Prostate gland (tissue), 2 donors: Measurements from ENCODE around the gene GDF15. TPM values are rescaled to one million over a fixed set of nuclear protein-coding genes. Genes with fewer than 3 reads are reported as not detected.
A peak's percentile ranks its signal among the peaks of the same experiment; 100 is the strongest.

Experiments used
- DNase-seq: peaks from one replicate; pipeline ENCODE4 v3.0.0-alpha.2; 2019; ENCODE audit warnings: low spot score
- H3K27ac ChIP-seq, 2 donors: fragments of 200-600 bp; sonication (generic); 2 replicates each; pipeline ENCODE4 v1.5.1; 2017 to 2019
- H3K27me3 ChIP-seq: fragments of 200-600 bp; sonication (generic); replicated peaks from 2 replicates; pipeline ENCODE4 v1.5.1; 2019; ENCODE audit not compliant: insufficient read depth
- H3K36me3 ChIP-seq, 2 donors: fragments of 200-600 bp; sonication (generic); 1 replicate in 1 of 2; 2 replicates in 1 of 2; pipeline versions ENCODE4 v1.5.1 to v1.8.1; 2017 to 2019
- H3K4me1 ChIP-seq: fragments of 200-600 bp; sonication (generic); replicated peaks from 2 replicates; pipeline ENCODE4 v1.5.1; 2019
- H3K4me3 ChIP-seq, 2 donors: fragments of 200-600 bp; sonication (generic); 2 replicates each; pipeline ENCODE4 v1.5.1; 2017 to 2019
- H3K9me3 ChIP-seq: fragments of 200-600 bp; sonication (generic); 2 replicates; pipeline ENCODE4 v1.5.1; 2017
- POLR2A ChIP-seq: fragments of 450-650 bp; IDR thresholded peaks from one replicate; pipeline ENCODE4 v1.6.1; 2016; ENCODE audit warnings: antibody characterized with exemption, mild to moderate bottlenecking
- POLR2AphosphoS5 ChIP-seq: sonication (generic); formaldehyde crosslinking; IDR thresholded peaks from one replicate; pipeline ENCODE4 v1.6.1; 2017; ENCODE audit warnings: antibody characterized with exemption
- WGBS: methylation state at CpG from one replicate; pipeline ENCODE4 v1.1.5; 2018; 5-methylcytosine and 5-hydroxymethylcytosine counted together
- intact Hi-C: fragments of 100-400 bp; cut with DNase I; formaldehyde crosslinking; loops from one replicate; pipeline ENCODE4 v1.14.2; 2022
- total RNA-seq, 2 donors: library from RNA; depleted of rRNA; stranded (reverse); fragments of >200 nt; gene quantifications; one replicate each; pipeline ENCODE4 v1.1.0, GENCODE V29; 2016
- TF ChIP-seq, protein P1 (sequence below), 4 experiments: fragments of 200-600 bp in 2 of 4; fragments of 450-650 bp in 2 of 4; sonication (generic) in 2 of 4; IDR thresholded peaks; 1 replicate in 3 of 4; 2 replicates in 1 of 4; pipeline ENCODE4 v1.5.1; 2016 to 2019; ENCODE audit warnings: antibody characterized with exemption in 4 of 4, mild to moderate bottlenecking in 2 of 4, moderate library complexity in 2 of 4

The GDF15 gene, protein sequence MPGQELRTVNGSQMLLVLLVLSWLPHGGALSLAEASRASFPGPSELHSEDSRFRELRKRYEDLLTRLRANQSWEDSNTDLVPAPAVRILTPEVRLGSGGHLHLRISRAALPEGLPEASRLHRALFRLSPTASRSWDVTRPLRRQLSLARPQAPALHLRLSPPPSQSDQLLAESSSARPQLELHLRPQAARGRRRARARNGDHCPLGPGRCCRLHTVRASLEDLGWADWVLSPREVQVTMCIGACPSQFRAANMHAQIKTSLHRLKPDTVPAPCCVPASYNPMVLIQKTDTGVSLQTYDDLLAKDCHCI
- total RNA-seq, result 100 to 1,000 TPM in 1 of 2 donors, 10 to 100 TPM in 1; 49.6 to 136 TPM

DNA sequence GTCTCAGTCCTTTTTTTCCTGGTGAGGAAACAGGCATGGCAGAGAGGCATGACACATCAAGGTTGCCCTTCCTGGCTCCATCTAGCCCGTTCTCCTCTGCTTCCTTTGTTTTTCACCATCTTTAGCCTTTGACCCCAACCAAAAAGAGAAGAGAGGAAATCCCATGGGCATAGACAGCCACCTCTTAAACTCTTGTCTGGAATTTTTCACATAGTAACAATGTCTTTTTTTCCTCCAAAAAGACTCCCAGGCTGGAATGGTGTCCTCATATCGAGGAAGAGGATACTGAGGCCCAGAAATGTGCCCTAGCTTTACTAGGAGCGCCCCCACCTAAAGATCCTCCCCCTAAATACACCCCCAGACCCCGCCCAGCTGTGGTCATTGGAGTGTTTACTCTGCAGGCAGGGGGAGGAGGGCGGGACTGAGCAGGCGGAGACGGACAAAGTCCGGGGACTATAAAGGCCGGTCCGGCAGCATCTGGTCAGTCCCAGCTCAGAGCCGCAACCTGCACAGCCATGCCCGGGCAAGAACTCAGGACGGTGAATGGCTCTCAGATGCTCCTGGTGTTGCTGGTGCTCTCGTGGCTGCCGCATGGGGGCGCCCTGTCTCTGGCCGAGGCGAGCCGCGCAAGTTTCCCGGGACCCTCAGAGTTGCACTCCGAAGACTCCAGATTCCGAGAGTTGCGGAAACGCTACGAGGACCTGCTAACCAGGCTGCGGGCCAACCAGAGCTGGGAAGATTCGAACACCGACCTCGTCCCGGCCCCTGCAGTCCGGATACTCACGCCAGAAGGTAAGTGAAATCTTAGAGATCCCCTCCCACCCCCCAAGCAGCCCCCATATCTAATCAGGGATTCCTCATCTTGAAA lies at the start of gene GDF15:
GDF15 (plus strand) TSS at position 484 of the 868 bp plus-strand sequence; CDS start at position 516, 32 bp downstream.
- peak within 1 kb of the TSS; percentile 72 to 79 for H3K27ac ChIP-seq
- H3K27me3 ChIP-seq, result no peaks in the 10 kb centered on the region
- 38% methylated on average over 29 of the region's 33 CpGs for WGBS
- peaks cover 4% of the 10 kb centered on the region for H3K4me1 ChIP-seq
- DNase-seq, result peak; percentile 85
- H3K36me3 ChIP-seq, result no peaks in the 10 kb centered on the region
- no peaks in the 10 kb centered on the region for H3K9me3 ChIP-seq
- TF ChIP-seq, protein P1, sequence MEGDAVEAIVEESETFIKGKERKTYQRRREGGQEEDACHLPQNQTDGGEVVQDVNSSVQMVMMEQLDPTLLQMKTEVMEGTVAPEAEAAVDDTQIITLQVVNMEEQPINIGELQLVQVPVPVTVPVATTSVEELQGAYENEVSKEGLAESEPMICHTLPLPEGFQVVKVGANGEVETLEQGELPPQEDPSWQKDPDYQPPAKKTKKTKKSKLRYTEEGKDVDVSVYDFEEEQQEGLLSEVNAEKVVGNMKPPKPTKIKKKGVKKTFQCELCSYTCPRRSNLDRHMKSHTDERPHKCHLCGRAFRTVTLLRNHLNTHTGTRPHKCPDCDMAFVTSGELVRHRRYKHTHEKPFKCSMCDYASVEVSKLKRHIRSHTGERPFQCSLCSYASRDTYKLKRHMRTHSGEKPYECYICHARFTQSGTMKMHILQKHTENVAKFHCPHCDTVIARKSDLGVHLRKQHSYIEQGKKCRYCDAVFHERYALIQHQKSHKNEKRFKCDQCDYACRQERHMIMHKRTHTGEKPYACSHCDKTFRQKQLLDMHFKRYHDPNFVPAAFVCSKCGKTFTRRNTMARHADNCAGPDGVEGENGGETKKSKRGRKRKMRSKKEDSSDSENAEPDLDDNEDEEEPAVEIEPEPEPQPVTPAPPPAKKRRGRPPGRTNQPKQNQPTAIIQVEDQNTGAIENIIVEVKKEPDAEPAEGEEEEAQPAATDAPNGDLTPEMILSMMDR (IDR thresholded peaks at IDR 0.05), result peak; percentile 17 to 80 (median 60)
- peak; percentile 80 for TF ChIP-seq POLR2A
- peak; percentile 83 for TF ChIP-seq POLR2AphosphoS5
- intact Hi-C loops, result no loop called here
- H3K4me3 ChIP-seq, result peak within 1 kb of the TSS; percentile 19 to 32

DNA sequence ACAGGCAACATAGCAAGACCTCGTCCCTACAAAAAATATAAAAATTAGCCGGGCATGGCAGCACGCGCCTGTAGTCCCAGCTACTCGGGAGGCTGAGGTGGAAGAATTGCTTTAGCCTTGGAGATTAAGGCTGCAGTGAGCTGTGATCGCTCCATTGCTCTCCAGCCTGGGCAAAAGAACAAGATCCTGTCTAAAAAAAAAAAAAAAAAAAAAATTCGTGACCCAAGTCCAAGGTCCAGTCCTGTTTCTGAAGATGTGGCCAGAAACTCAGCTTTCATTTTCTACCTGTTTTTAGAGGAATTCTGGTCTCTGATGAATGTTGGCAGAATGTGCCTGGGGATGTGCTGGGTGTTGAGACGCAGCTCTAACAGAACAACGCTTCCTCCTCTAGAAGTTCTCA lies 47.4 kb upstream of the GDF15 start:
- H3K4me3 ChIP-seq, result no peak overlapping the region
- DNase-seq, result no peak
- H3K27me3 ChIP-seq, result no peaks in the 10 kb centered on the region
- no peak for TF ChIP-seq POLR2AphosphoS5
- TF ChIP-seq, protein P1 (IDR thresholded peaks at IDR 0.05), result no peak
- TF ChIP-seq POLR2A, result no peak
- no peaks in the 10 kb centered on the region for H3K4me1 ChIP-seq
- H3K27ac ChIP-seq, result no peak overlapping the region
- no peaks in the 10 kb centered on the region for H3K9me3 ChIP-seq
- no peaks in the 10 kb centered on the region for H3K36me3 ChIP-seq
- 79% methylated on average over 9 of the region's 9 CpGs for WGBS
- intact Hi-C loops, result no loop called here

DNA sequence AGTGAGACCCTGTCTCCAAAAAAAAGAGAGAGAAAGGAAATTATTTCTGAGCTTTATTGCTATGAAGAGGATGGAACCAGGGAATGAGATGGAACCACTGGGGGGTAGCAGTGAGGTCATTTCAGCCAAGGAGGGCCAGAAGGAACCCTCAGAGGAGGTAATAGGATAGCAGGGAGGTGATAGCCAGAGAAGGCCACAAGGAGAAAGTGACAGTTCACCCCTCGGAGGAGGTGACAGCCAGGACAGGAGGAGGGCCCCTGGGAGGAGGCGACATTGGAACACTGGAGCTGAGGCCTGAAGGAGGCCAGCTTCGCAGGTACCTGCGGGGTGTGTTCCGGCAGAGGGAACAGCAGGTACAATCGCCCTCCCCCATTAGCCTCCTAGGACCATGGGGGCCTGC lies 46.2 kb upstream of the GDF15 start:
- Histone ChIP-seq H3K4me3 (peak overlapping the region; percentile 87 to 98), H3K36me3 (no peaks in the 10 kb centered on the region), H3K4me1 (no peaks in the 10 kb centered on the region), H3K27me3 (no peaks in the 10 kb centered on the region), H3K9me3 (no peaks in the 10 kb centered on the region), H3K27ac (peak overlapping the region in 1 of 2 donors; percentile 79)
- WGBS, result 53% methylated on average over 6 of the region's 6 CpGs
- no peak for DNase-seq
- TF ChIP-seq, protein P1 (IDR thresholded peaks at IDR 0.05), result no peak
- TF ChIP-seq POLR2AphosphoS5, result no peak
- no peak for TF ChIP-seq POLR2A
- intact Hi-C loops, result no loop called here

DNA sequence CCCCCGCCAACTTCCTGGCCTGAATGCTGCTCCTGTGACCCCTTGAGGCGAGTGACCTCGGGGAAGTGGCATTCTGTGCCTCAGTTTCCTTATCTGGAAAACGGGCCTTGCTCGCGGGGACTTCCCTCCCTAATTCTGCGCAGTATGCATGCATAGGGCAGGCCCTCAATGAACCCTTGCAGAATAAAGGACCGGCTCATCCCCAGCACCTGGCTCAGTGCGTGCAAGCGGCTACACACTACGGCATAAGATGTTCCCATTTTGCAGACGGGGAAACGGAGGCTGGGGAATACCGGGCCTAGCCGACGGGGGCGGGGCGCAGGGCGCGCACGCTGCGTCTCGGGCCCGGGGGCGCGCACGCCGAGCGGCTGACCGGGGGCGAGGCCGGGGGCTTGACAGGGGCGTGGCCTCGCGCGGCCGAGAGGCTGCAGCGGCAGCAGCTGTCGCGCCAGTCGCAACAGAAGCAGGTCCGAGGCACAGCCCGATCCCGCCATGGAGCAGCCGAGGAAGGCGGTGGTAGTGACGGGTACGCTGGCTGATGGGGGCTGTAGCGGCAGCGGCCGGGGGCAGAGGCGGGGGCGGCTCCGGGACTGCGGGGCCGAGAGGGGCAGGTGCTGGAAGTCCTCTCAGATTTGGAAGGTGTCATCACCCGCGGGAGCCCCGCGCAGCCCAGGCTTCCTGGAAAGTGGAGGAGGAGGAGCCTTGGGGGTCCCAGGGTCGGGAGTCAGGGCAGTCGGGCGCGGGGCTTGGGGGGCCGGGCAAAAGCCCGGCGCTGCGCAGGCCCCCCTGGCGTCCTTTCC lies 45.6 kb upstream of the GDF15 start, which contains the start of gene PGPEP1:
PGPEP1 (plus strand) TSS at position 409 of the 800 bp plus-strand sequence; CDS start at position 493, 84 bp downstream.
- no peaks in the 10 kb centered on the region for H3K27me3 ChIP-seq
- WGBS, result 9% methylated on average over 45 of the region's 69 CpGs
- no peaks in the 10 kb centered on the region for H3K9me3 ChIP-seq
- intact Hi-C loops, result no loop called here
- H3K4me3 ChIP-seq, result peak within 1 kb of the TSS; percentile 87 to 98
- no peaks in the 10 kb centered on the region for H3K4me1 ChIP-seq
- peak; percentile 60 for DNase-seq
- TF ChIP-seq POLR2AphosphoS5 (no peak), POLR2A (peak; percentile 77)
- TF ChIP-seq, protein P1 (IDR thresholded peaks at IDR 0.05), result peak in 2 of 4 experiments; percentile 19 to 28
- peak within 1 kb of the TSS; percentile 79 to 87 for H3K27ac ChIP-seq
- no peaks in the 10 kb centered on the region for H3K36me3 ChIP-seq
